ENCODE data around the gene HIBCH.
"Not testable (repeated sequence)": the region's sequence is repeated elsewhere in the genome, so short reads cannot be mapped to it uniquely, and the experiment has no call there.

Gene HIBCH

DNA sequence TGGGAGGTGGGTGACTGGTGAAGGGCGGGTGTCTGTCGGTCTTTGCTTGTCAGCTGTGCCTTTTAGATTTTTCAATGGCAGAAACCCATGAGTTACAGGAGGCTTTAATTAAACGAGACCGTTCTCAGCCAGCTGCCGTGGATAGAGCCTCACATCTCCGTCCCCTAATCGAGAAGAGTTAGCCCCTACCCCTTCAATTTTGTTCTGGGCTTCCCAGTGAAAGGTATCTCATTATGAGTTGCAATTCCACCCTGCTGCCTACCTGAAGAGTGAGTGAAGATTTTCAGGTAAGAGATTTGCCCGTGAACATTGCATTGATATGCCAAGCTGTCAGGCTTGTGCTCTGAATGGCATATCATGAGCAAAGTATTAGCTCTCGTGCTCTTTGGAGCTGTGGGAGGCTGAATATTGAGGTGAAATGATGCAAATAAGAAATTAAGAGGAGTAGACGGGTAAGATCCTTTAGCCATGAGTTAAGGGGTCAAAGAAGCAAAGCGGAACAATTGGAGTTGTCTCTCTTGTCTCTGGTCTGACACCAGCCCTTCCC is 138.4 kb downstream of the HIBCH start:
- in situ Hi-C loops (cut with HindIII; ENCODE audit: low pct_ligation_motif_present, low pct_unique_long_range_greater_than_20kb, low sequenced_read_pairs) = no loop called here
- DNase-seq = no peak

- in situ Hi-C loops (cut with HindIII; ENCODE audit: low pct_ligation_motif_present, low pct_unique_long_range_greater_than_20kb, low sequenced_read_pairs) = no loop called here
- DNase-seq = peak; percentile 89
These were observed 139.1 kb downstream of the HIBCH start for GRCh38 chr2:190180313-190181122.

DNA sequence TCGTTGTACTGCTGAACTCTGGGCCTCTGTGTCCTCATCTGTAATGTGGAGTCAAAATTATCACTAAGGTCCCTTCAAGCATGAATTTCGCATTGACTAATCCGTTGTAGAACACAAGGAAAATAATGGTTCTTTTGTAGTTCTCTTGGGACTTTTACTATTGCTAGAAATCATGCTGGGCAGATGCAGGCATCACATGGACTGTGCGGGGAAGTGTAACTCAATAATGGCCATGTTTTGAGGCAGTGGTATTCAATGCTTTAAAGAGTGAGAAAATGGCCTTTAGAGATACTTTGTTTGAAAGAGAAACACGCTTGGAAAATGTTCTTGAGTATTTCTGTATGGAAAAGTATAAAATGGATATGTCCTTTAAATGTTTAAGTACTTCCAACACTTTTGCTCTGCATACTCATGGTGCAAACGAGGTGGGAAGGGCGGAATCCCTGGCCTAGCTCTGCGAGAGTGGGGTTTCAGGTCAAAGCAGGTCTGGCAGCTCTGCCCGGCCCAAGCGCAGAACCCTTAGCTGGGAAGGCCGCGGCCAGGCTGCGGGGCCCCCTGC is 139.8 kb downstream of the HIBCH start:
- in situ Hi-C loops (cut with HindIII; ENCODE audit: low pct_ligation_motif_present, low pct_unique_long_range_greater_than_20kb, low sequenced_read_pairs) = no loop called here

GRCh38 chr2:190178066-190178722 is 141.4 kb downstream of the HIBCH start:
- in situ Hi-C loops (cut with HindIII; ENCODE audit: low pct_ligation_motif_present, low pct_unique_long_range_greater_than_20kb, low sequenced_read_pairs) = no loop called here
- DNase-seq = no peak

More for the DNA sequence above, 139.8 kb downstream of the HIBCH start:
- DNase-seq = no peak

- DNase-seq = no peak
- in situ Hi-C loops (cut with HindIII; ENCODE audit: low pct_ligation_motif_present, low pct_unique_long_range_greater_than_20kb, low sequenced_read_pairs) = no loop called here
These were observed 142.2 kb downstream of the HIBCH start for GRCh38 chr2:190177249-190178040.

GRCh38 chr2:190173392-190173791 is 146.2 kb downstream of the HIBCH start:
- in situ Hi-C loops (cut with HindIII; ENCODE audit: low pct_ligation_motif_present, low pct_unique_long_range_greater_than_20kb, low sequenced_read_pairs) = no loop called here
- no peak for DNase-seq

- no peak for DNase-seq
- in situ Hi-C loops (cut with HindIII; ENCODE audit: low pct_ligation_motif_present, low pct_unique_long_range_greater_than_20kb, low sequenced_read_pairs) = no loop called here
These were observed 149.0 kb downstream of the HIBCH start for GRCh38 chr2:190170673-190171072.

GRCh38 chr2:190169221-190170072 is 150.2 kb downstream of the HIBCH start:
- in situ Hi-C loops (cut with HindIII; ENCODE audit: low pct_ligation_motif_present, low pct_unique_long_range_greater_than_20kb, low sequenced_read_pairs) = no loop called here
- DNase-seq = no peak

DNA sequence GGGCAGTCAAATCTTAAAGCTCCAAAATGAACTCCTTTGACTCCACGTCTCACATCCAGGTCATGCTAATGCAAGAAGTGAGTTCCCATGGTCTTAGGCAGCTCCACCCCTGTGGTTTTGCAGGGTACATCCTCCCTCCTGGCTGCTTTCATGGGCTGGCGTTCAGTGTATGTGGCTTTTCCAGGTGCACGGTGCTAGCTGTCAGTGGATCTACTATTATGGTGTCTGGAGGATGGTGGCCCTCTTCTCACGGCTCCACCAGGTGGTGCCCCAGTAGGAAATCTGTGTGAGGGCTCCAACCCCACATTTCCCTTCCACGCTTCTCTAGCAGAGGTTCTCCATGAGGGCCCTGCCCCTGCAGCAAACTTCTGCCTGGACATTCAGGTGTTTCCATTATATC is 151.9 kb downstream of the HIBCH start:
- DNase-seq = no peak
- in situ Hi-C loops (cut with HindIII; ENCODE audit: low pct_ligation_motif_present, low pct_unique_long_range_greater_than_20kb, low sequenced_read_pairs) = no loop called here

DNA sequence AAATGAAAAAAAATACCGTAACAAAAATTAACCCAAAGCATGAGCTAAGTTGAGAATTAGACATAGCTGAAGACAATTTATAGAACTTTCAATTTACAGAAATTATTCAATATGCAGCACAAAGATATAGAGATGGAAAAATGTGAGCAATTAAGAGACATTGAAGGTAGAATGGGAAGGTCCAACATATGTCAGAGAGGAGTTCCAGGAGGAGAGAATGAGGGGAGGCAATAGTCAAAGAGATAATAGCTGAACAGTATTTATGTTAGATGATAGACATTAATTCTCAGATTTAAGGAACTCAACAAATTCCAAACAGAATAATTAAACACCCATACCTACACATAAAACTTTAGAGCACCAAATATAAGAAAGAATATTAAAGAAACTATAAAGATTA is 154.1 kb downstream of the HIBCH start:
- in situ Hi-C loops (cut with HindIII; ENCODE audit: low pct_ligation_motif_present, low pct_unique_long_range_greater_than_20kb, low sequenced_read_pairs) = no loop called here
- no peak for DNase-seq

GRCh38 chr2:190162851-190163250 is 156.8 kb downstream of the HIBCH start:
- in situ Hi-C loops (cut with HindIII; ENCODE audit: low pct_ligation_motif_present, low pct_unique_long_range_greater_than_20kb, low sequenced_read_pairs) = no loop called here
- DNase-seq = no peak

GRCh38 chr2:190159453-190159852 is 160.2 kb downstream of the HIBCH start:
- in situ Hi-C loops (cut with HindIII; ENCODE audit: low pct_ligation_motif_present, low pct_unique_long_range_greater_than_20kb, low sequenced_read_pairs) = no loop called here
- no peak for DNase-seq

GRCh38 chr2:190158798-190159434 is 160.7 kb downstream of the HIBCH start:
- in situ Hi-C loops (cut with HindIII; ENCODE audit: low pct_ligation_motif_present, low pct_unique_long_range_greater_than_20kb, low sequenced_read_pairs) = no loop called here
- no peak for DNase-seq

DNA sequence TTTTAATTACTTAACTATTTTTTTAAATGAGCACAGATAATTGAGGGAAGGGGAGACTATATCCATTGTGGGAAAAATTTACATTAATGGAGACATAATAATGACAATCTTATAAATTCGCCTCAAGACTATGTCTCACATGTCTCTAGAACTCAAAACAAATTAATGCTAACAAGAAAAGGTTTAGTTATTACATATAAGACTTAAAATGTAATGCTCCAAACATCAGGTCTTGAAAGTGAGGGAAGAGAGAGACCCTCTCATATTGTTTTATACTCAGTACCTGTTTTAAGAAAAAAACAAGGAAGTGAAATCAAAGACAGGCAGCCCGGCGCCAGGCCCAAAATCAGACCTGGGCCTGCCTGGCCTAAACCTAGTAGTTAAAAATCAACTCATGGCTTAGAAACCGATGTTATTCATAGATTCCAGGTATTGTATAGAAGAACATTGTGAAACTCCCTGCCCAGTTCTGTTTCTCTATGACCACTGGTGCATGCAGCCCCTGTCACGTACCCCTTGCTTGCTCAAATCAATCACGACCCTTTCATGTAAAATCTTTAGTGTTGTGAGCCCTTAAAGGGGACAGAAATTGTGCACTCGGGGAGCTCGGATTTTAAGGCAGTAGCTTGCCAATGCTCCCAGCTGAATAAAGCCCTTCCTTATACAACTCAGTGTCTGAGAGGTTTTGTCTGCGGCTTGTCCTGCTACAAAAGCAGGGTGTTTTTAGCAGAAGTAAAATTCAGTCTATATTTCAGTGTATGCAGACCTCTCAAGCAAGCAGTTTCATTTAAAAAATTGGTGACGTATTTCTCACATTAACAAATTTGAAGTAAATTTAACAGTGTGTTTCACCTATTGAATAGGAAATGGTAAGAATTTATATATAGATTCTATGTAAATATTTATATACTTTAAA is 161.8 kb downstream of the HIBCH start:
- DNase-seq; in situ Hi-C loops (cut with HindIII; ENCODE audit: low pct_ligation_motif_present, low pct_unique_long_range_greater_than_20kb, low sequenced_read_pairs): not testable (repeated sequence)

GRCh38 chr2:190156530-190157212 is 163.0 kb downstream of the HIBCH start:
- DNase-seq = no peak
- in situ Hi-C loops (cut with HindIII; ENCODE audit: low pct_ligation_motif_present, low pct_unique_long_range_greater_than_20kb, low sequenced_read_pairs) = no loop called here
